GM21423 (cell line): ENCODE measurements around the gene CYP2B6.
"Not testable (repeated sequence)": the region's sequence is repeated elsewhere in the genome, so short reads cannot be mapped to it uniquely, and the experiment has no call there.

Experiments used
- ATAC-seq: cut with Tn5 transposase; IDR thresholded peaks from one replicate; pipeline ENCODE4 v1.9.1; 2021; ENCODE audit warnings: mild to moderate bottlenecking, moderate library complexity; ENCODE audit not compliant: unreplicated experiment

CYP2B6 gene

DNA sequence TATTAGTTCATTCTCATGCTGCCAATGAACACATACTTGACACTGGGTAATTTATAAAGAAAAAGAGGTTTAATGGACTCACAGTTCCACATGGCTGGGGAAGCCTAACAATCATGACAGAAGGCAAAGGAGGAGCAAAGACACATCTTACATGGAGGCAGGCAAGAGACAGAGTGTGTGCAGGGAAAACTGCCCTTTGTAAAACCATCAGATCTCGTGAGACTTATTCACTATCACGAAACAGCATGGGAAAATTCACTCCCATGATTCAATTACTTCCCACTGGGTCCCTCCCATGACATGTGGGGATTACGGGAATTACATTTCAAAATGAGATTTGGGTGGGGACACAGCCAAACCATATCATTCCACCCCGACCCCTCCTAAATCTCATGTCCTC is 11.3 kb upstream of the CYP2B6 start:
- ATAC-seq, result not testable (repeated sequence)

DNA sequence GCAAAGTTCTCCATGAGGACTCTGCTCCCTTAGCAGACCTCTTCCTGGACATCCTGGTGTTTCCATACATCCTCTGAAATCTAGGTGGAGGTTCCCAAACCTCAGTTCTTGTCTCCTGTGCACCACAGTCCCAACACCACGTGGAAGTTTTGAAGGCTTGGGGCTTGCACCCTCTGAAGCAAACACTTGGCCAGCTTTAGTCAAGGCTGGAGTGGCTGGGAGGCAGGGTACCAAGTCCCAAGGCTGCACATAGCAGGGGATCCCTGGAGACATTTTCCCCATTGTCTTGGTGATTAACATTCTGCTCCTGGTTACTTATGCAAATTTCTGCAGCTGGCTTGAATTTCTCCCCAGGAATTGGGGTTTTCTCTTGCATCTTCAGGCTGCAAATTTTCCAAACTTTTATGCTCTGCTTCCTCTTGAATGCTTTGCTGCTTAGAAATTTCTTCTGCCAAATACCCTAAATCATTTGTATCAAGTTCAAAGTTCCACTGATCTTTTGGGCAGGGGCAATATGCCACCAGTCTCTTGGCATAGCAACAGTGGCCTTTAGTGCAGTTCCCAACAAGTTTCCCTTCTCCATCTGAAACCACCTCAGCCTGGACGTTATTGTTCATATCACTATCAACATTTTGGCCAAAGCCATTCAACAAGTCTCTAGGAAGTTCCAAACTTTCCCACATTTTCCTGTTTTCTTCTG is 10.2 kb upstream of the CYP2B6 start:
- not testable (repeated sequence) for ATAC-seq

DNA sequence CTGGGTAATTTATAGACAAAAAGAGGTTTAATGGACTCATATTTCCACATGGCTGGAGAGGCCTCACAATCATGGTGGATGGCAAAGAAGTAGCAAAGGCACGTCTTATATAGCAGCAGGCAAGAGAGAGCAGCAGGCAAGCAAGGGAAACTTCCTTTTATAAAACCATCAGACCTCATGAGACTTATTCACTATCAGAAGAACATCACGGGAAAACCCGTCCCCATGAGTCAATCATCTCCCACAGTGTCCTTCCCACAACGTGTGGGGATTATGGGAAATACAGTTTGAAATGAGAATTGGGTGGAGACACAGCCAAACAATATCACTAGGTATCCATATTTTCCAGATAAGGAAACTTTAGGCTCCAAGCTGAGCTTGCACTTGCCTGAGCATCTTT is 9.5 kb upstream of the CYP2B6 start:
- no peak for ATAC-seq

DNA sequence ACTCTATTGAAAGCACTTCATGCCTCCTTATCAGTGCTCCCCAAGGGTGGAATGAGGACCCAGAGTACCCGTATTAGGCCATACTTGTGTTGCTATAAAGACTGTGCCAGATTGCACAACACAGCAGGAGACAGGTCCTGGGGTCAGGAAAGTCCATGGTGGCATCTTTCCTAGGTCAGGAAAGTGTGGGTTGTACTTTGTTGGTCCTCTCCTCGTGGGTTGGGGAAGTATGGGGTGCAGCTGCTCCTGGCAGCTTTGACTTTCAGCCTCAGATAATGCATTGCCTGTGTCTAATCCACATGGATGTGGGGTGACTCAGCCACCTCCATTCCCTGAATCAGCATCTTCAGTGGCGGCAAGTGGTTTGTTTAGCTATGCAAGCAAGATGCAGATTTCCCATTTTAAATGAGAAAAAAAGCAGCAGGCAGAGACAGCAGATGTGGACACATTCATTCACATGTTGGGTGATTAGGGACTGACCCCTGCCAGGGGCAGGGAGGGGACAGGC is 8.4 kb upstream of the CYP2B6 start:
- no peak for ATAC-seq

DNA sequence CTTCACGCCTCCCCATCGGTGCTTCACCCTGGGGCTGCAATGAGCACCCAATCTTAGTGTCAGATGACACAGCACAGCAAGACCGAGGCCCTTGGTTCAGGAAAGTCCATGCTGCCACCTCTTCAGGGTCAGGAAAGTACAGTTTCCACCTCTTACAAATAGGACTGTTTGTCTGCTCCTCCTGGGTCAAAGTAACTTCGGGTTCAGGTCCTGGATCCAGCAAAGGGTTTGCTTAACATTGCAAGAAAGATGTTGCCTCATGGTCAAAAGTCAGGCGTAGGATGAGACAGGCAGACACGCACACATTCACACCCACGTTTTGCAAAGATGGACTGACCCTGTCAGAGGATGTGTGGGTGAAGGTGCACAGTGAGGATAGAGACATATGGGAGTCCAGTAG is 1.6 kb upstream of the CYP2B6 start:
- ATAC-seq, result no peak

DNA sequence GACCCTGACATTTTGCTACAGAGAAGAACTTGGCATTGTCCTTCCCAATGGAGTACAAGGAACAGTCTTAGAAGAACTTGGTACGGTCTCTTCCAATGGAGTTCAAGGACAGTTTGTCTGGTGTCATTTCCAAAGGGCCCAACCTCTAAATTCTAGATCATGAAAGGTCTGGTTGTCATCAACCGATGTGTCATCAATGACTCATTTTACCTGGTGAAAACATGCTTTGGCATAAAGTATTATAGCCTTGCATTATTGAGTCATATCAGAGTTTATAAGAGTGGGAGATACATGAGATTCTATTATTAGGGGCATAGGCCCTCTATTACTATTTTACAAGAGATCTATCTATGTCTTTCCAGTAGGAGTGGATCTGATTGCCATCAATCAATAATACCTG is 4.3 kb downstream of the CYP2B6 start:
- ATAC-seq, result no peak

DNA sequence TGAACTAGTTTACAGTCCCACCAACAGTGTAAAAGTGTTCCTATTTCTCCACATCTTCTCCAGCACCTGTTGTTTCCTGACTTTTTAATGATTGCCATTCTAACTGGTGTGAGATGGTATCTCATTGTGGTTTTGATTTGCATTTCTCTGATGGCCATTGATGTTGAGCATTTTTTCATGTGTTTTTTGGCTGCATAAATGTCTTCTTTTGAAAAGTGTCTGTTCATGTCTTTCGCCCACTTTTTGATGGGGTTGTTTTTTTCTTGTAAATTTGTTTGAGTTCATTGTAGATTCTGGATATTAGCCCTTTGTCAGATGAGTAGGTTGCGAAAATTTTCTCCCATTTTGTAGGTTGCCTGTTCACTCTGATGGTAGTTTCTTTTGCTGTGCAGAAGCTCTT is 7.9 kb downstream of the CYP2B6 start:
- not testable (repeated sequence) for ATAC-seq

DNA sequence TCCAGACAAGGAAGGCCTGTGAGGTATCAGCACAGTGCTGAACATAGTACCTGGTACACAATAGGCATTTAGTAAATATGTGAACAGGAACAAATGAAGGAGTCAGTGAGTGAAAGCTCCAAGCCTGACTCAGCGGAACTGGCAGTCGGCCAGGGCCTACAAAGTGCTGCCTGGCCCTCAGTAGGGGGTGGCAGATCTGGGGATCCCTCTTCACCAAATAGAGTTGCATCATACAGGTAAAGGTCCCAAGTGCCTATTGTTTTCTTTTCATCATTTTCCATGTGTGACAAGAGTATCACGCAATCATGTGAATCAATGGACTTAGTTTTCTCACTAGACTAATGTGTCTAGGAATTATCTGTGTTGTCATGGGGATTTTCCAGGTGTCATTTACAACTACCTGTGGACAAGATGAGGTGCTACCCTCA is 9.2 kb downstream of the CYP2B6 start:
- ATAC-seq, result no peak

DNA sequence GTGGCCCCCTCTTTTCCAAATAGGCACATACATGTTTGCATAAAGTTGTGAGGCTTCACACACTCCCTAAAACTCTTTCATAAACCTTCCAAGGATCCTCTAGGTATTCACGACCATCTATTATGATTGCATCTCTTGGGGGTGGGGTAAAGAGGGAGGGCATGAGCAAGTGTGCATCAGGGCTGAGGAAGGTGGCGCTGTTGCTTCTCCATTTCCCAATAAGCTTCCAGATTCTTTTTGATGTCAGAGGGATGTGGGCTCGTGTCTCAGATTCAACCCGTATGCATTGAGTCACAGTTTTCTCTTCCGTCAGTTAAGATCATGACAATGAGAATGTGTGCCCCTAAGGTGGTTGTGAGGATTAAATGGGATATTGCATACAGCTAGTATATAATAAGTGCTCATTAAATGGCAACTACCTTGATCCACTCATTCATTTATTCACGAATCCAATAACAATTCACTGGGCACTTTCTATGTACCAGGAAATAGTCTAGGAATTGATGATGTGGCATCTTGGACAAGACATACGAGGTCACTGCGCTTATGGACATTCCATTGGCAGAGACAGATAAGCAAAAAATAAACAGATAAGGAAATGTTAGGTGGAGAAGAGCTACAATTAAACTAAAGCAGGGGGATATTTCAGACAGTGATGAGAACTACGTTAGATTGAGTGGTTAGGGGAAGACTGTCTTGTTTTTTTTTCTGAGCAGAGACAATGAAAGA is 10.3 kb downstream of the CYP2B6 start:
- ATAC-seq, result no peak

DNA sequence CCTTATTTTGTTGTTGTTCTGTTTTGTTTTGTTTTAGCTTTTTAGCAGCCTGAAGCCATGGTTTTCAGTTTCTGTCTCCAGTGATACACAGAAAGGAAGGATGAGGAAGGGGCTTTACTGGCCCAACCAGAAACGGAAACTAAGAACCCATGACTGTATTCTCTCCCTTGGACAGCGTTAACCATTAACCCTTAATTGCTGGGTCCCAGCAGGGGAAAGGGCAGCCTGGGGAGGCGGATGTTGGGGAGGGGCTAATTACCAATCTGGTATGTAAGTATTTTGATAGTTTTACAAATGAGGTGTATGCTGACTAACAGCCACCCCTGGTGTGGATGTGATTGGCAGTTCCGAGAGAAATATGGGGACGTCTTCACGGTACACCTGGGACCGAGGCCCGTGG is 12.6 kb downstream of the CYP2B6 start:
- ATAC-seq, result not testable (repeated sequence)

DNA sequence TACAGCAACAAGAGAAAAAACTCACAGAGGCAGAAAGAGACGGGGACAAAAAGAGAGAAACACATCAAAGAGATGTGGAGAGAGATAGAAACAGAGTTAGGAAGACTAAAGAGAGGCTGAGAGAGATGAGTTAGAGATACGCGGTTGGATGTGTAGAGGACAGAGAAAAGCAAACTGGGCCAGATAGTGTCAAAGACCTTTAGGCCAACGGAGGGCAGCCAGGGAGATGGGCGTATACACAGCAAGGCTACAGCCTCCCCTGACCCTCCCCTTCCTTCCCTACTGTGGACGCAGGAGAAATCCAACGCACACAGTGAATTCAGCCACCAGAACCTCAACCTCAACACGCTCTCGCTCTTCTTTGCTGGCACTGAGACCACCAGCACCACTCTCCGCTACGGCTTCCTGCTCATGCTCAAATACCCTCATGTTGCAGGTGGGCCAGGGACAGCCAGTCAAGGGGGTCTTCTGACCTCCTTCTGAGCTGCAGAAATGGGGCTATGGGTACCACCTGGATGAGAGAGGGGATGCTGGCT is 18.7 kb downstream of the CYP2B6 start:
- no peak for ATAC-seq

DNA sequence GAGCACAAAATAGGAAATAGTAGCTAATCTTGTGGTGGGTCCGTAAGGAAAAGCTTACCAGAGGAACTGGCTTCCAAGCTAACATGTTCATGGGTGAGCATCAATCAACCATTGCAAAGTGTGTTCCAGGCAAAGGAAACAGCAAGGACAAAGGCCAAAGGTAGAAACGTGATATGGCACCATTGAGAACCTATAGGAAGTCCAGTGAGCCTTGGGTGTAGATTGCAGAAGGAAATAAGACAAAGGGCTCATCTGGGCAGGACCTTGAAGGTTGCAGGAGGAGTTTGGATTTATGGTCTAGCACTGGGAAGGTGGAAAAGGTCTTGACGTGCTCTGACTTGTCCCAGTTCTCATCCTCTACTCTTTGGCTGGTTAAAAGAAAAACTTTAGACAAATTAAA is 22.3 kb downstream of the CYP2B6 start:
- no peak for ATAC-seq

DNA sequence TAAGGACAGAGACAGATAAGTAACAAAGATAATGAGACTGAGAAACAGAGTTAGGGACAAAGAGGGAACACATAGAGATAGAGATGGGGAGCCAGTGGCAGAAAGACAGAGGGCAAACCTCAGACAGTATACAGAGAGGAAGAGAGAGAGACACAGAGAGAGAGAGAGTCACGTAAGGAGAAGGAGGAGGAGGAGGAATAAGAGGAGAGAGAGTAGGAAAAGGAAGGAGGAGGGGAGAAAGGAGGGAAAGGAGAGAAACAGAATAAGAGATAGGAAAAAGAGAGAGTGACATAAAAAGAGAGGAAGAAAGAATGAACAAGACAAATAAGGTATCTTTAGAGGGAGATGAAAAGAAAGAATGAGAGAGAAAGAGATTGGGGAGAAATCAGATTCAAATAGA is 23.6 kb downstream of the CYP2B6 start:
- no peak for ATAC-seq

DNA sequence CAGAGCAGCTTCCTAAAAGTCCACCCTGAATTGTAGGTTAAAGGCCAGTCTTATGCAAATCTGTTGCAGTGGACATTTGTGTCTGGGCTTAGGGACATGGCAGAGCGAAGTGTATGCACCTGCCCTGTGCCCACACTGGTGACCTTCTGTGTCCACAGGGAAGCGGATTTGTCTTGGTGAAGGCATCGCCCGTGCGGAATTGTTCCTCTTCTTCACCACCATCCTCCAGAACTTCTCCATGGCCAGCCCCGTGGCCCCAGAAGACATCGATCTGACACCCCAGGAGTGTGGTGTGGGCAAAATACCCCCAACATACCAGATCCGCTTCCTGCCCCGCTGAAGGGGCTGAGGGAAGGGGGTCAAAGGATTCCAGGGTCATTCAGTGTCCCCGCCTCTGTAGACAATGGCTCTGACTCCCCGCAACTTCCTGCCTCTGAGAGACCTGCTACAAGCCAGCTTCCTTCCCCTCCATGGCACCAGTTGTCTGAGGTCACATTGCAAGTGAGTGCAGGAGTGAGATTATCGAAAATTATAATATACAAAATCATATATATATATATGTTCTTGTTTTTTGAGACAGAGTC is 25.5 kb downstream of the CYP2B6 start:
- ATAC-seq, result no peak

DNA sequence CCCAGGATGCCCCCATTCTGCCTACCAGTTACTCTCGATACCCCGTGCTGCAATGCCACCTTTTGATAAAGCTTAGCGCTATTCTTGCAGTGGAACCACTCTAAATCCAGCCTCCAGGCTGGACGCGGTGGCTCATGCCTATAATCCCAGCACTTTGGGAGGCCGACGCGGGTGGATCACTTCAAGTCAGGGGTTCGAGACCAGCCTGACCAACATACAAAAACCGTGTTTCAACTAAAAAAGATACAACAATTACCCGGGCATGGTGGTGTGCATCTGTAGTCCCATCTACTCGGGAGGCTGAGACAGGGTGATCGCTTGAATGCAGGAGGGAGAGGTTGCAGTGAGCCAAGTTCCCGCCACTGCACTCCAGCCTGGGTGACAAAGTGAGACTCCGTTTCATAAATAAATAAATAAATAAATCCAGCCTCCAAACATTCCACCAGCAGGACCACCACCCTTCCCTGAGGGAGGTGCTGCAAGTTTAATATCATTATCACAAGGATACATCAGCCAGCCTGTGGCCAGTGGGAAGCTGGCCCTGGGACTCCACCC is 27.7 kb downstream of the CYP2B6 start:
- ATAC-seq, result no peak

DNA sequence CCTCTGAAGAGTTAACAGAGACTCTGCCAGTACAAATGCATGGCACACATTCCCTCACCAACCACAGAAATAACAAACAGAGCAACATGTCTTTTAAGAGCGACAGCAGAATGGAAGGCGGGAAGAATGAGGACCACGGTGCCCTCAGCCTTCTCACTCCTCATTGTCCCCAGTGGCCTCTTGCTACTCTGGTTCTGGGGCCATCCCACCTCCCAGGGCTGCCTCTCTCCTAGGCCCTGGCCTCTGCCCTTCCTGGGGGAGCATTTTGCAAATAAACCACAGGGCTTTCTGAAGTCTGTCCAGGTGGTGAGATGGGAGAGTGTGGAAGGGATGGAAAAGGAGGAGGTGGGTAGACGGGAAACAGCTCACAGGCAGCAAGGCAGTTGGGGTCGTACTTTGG is 28.3 kb downstream of the CYP2B6 start:
- ATAC-seq, result no peak

DNA sequence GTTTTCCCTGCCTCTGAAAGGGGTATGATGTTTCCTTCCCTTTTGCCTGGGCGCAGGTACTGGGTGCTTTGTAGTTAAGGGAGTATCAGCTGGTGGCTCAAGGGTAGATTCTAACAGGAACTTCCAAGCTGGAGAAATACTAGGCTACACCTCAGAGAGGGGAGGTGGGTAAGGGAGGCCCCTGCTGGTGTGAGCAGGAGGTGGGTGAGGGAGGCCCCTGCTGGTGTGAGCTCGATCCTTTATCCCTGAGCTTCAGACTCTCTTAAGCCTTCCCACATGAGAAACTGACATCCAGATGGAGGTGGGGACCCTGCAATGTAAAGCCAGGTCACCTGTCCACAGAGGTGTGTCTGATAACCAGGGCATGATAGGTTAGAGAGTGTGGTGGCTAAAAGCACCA is 32.1 kb downstream of the CYP2B6 start:
- ATAC-seq, result no peak

DNA sequence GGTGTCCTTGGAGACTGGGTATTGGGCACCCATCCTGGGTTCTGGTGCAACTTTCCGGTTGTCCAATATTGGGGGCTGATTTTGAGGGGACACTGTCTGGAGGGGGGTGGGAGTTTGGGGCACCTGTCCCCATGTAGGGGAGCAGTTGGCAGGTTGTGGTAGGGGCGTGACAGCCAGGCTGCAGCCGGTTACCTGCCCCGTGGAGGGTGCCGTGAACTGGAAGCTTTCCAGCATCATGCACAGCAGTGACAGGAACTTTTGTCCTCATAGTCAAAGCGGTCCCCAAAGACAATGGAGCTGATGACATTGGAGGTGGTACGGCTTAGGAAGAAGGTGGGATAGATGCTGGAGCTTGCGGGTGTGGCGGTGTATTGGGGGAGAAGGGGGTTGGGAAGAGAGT is 34.3 kb downstream of the CYP2B6 start:
- ATAC-seq, result no peak

DNA sequence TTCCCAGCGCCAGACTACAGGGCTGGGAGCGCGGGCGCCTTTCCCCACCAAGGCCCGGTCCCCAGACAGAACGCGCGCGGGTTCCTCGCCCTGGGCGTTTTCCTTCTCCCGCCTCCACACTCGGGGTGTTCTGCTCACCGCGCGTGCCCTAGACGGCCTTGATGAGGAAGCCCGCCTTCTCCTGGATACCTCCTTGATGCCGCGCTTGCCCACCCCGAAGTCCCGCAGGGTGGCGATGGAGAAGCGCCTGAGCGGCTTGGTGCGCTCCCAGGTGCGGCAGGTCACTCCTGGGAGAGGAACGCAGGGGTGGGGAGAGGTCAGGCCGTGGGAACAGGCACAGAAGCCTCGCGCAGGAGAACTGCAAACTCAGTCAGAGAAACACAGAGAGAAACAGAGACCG is 34.8 kb downstream of the CYP2B6 start:
- no peak for ATAC-seq

DNA sequence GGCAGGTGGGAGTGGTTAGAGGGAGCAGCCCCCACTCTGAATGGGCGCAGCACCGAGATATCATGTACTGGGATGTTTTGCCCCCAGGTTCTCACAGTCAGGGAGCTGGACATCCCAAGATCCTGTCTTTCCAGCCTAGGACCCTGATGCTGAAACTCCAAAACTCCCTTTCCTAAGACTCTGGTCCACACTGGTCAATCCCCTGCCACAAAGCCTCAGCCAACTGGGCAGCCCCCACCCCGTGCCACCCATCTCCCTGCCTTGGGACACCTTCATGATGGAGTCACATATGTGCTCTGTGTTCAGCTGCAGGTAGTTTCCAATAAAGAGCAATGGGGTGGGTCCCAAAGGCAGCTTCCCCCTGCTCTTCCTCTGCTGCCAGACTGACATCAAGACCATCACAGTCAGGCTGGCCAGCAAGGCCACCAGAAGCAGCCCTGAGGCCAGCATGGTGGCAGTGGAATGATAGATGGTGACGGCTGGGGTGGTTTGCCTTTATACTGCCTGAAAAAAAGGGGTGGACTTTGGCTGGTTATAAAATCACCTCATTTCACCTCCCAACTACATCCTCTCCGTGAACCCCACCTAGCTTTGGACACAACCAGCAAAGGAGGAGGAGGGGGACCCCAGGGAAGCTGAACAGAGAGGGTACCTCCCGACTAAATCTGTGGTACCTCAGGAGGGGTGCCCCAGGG is 36.3 kb downstream of the CYP2B6 start:
- no peak for ATAC-seq
